Stimulated activated CD4-positive, alpha-beta T cell treated with anti-CD3 and anti-CD28 coated beads, Interleukin-1b, Interleukin-23, amount 100 ng/mL, for 1 hour (primary cell): ENCODE data around the gene RLF.

Experiments
- DNase-seq, 2 donors: peaks; one replicate each; pipeline ENCODE4 v3.0.0-alpha.2; 2020; ENCODE audit warnings: low read depth in 2 of 2

The RLF gene

GRCh38 chr1:40161125-40161887 is at the start of gene RLF:
TSS of gene RLF (plus strand) at chr1:40161387. CDS start at chr1:40161400, 13 bp downstream.
- peak; percentile 79 to 94 for DNase-seq

DNA sequence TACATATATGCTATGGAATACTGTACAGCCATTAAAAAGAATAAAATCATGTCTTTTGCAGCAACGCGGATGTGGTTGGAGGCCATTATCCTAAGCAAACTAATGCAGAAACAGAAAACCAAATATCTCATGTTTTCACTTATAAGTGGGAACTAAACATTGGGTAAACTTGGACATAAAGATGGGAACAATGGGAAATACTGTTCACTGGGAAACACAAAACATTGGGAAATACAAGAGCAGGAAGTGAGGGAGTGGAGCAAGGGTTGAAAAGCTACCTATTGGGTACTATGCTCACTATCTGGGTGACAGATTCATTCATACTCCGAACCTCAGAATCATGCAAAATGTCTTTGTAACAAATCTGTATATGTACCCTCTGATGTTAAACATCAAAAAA is 46.8 kb upstream of the RLF start:
- DNase-seq = no peak

GRCh38 chr1:40120128-40120527 is 41.1 kb upstream of the RLF start:
- DNase-seq = no peak

- DNase-seq = no peak
Observed at GRCh38 chr1:40122855-40123254, 38.3 kb upstream of the RLF start.

GRCh38 chr1:40130892-40131291 is 30.3 kb upstream of the RLF start:
- DNase-seq = no peak

GRCh38 chr1:40132383-40133311 is 28.5 kb upstream of the RLF start:
- no peak for DNase-seq

DNA sequence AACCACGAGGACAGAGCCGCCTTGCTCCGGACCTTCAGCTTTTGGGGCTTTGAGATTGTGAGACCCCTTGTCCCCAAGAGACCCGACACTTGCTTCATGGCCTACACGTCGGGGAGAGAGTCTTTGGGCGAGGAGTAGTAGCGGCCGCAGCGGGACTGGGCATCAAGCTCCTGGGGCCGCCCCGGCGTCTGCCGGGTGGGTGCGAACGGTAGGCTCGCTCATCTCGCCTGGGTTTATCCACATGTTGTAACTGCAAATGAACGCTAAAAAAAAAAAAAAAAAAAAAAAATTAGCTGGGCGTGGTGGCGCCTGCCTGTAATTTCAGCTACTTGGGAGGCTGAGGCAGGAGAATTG is 27.9 kb upstream of the RLF start:
- no peak for DNase-seq

DNA sequence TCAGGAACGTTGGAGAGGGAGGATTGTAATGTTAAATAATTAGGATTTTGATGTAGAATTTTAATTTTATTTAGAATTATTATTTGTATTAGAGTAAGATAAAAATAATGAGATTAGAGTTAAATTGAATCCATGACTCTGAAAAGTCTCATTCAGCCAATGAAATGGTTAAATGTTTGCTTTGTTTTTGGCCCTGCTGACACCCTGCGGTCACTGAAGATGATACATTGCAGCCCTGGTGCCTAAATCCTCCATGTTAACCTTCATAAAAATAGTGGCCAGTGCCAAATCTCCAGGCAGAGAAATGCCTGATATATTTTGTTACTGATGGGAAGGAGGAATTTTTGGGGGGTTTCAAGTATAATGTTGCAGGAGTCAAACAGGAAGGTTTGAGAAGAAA is 27.3 kb upstream of the RLF start:
- no peak for DNase-seq

DNA sequence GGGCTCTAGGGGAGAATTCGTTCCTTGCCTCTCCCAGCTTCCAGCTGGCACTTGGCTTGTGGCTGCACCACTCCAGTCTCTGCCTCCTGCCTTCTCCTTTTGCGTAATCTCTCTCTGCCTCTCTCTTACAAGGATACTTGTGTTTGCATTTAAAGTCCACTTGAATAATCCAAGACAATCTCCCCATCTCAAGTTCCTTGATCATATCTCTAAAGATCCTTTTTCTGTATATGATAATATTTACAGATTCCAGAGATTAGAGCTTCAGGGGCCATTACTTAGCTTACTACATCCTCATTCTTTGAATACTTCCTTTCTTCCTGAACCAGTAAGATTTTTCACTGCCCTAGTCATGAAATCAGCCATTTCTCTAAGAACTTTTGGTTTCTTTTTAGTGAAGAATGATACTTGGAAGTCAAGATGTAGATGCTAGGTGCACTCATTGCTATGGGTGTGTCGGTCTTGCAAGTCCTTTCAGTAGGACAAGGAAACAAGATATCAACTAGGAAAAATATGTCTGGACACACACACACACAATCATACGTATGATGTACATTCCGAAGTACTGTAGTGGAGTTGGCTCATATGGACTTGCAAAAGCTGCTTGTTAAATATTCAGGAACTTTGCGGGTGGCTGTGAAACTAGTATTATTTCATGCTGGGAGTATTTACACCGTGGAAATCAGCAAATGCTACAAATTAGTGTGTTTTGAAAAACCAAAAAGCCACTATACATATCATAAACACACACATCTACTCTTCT is 20.8 kb upstream of the RLF start:
- no peak for DNase-seq

- no peak for DNase-seq
Observed at GRCh38 chr1:40141878-40142535, 19.2 kb upstream of the RLF start.

- DNase-seq = peak; percentile 19 to 35
Observed at GRCh38 chr1:40143891-40144575, 17.2 kb upstream of the RLF start.

- DNase-seq = no peak
Observed at GRCh38 chr1:40151457-40152079, 9.6 kb upstream of the RLF start.

- no peak for DNase-seq
Observed at GRCh38 chr1:40153073-40153770, 8.0 kb upstream of the RLF start.

DNA sequence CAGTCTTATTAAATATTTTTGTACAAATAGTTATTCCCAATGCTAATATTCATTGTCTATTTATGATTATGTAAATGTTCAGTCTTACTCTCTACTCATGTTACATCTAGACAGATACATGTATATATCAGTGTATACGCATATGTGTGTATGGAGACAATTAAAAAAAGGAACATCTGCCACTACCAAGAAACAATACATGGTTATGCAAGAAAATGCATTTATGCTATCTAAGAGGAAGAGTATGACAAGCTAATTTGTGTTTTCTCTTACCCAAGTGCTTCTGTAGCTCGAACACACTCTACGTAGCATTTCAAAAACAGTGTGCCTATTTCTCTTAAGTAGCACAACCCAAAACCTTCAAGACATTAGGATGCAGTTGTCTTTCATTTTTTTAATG is 6.1 kb upstream of the RLF start:
- DNase-seq = no peak

DNA sequence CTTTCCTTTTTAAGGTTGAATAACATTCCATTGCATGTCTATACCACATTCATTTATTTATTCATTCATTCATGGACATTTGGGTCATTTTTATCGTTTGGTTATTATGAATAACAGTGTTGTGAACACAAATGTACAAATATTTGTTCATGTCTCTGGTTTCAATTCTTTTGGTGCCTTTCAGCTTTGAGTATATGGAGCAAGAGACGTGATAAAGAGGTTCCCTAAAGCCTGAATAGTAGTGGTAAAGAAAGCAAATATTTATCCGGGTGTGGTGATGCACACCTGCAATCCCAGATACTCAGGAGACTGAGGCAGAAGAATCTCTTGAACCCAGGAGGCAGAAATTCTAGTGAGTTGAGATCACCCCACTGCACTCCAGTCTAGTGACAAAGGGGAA is 5.3 kb upstream of the RLF start:
- DNase-seq = no peak

DNA sequence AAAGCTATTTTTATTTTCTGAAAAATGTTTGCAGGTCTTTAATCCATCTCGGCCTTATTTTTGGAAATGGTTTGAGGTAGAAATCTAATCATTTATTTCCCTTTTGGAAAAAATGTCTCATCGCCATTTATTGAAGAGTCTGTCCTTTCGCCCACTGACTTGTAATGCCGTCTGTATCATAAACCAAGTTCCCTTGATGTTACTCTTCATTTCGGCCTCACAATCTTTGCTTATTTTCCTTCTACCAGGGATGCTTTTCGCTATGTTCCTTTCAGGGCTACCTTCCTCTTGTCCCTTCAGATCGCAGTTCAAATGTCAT is 422 bp upstream of the RLF start:
- no peak for DNase-seq

GRCh38 chr1:40161888-40162397 is 756 bp downstream of the RLF start:
- DNase-seq = no peak

DNA sequence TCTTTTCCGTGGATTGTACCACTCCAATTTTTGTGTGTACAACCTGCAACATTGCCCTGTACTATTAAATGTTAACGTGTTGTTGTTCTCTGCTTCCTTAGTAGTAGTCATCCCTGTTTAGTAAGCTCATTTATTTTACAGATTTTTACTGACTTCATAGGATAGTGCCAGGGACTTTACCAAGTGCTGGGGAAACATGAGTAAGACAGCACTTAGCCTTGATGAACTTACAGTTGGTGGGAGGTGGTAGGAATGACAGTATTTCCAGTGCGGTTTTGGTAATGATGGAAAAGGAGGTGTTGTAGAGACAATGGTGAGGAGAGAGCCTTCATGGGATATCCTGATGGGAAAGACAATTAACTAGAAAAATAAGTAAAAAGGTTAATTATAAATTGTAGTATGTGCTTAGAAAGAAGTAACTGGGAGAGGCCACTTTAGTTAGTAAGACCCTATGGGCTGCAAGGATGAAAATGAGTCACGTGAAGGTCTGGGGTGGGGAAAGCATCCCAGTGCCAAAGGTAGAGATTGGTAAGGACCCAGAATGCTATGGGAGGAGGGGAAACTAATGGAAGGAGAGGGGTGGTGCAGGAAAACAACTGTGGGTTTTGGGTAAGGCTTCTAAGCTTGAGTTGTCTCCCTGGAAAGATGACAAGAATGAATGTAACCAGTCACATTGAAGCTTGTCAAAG is 1.7 kb downstream of the RLF start:
- no peak for DNase-seq

- DNase-seq = no peak
Observed at GRCh38 chr1:40167317-40167716, 6.1 kb downstream of the RLF start.
